Measurements from ENCODE around the gene MAN1A1.

The MAN1A1 gene

DNA sequence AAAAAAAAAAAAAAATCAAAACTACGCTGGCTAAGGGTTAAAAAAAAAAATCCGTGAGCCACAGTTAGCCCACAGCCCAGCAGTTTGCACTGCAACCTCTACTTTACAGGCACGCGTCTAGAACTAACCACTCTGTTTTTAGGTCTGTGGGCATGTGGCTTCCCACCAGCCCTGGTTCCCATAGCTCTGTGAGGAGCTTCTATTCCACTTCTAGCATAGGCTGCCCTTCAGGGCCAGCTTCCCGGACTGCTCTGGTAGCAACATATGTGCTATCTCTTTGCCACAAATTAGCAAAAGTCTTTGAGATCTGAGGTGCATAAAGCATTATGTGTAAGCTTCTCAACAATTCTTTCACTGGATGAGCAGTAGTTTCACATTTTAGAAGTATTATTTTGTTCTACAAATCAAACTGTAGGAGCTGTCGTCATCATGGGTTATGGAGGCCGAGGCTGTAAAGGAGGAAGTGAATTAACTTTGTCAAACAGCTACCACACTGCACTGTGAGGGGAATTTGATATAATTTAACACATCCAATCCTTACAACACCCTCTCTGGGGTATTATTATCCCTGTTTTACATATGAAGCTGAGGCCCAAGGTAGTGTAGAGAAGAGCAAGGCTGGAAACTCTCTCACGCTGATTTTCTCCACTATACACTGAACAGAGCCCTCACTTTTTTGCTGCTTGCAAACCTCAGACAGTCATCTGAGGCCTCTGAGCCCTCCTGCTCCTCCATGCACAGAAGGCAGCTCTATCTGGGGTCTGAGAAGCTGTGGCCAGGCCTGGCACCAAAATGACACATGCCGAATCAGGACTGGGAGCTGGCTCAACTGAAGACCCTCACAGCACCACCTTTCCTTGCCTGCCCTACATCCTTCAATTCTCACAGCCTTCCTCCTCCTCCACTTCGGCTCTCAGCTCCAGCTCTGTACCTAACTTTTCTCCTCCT, 35.4 kb downstream of the MAN1A1 start:
- peak overlapping the region; percentile 34 for H3K4me3 ChIP-seq (ENCODE audit: low read depth, low read length)
- no peak for TF ChIP-seq CTCF (IDR thresholded peaks at IDR 0.05; ENCODE audit: low read depth, low read length, missing control alignments)
- DNase-seq (ENCODE audit: low read depth): peak; percentile 24

GRCh38 chr6:119312875-119313338, 36.7 kb downstream of the MAN1A1 start:
- DNase-seq (ENCODE audit: low read depth): peak; percentile 29
- no peak overlapping the region; the same call in 1 of the 2 replicates for H3K4me3 ChIP-seq (ENCODE audit: low read depth, low read length)
- no peak for TF ChIP-seq CTCF (IDR thresholded peaks at IDR 0.05; ENCODE audit: low read depth, low read length, missing control alignments)

GRCh38 chr6:119312441-119312840, 37.1 kb downstream of the MAN1A1 start:
- H3K4me3 ChIP-seq (ENCODE audit: low read depth, low read length): no peak overlapping the region
- no peak for TF ChIP-seq CTCF (IDR thresholded peaks at IDR 0.05; ENCODE audit: low read depth, low read length, missing control alignments)

DNA sequence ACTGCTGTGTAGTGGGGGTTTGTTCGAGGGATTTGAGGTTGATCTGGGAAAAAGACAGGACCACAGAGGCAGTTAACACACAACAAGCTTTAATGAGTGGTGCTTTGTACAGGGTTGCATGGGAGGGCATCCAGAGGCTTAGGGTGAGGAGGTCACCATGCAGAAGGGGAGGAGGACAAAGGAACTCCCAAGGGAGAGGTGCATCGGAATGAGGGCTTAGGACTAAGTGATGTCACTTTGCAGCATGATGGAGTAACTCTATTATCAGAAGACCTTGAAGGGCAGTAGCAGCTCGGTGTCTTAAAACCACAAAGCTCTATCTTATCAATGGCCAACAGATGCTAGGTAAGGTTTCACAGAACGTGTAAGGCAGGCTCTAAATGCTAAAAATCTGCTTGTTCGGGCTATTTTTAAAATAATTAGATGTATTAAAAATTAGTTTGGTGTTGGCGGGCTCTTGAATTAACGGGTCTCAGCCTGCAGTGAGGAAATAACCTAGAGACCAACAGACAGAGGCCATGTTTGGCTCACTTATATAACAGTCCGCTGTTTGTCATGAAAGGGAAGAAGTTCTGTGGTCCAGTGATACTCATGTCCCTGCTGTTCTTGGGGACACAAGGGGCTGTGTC, 37.9 kb downstream of the MAN1A1 start:
- DNase-seq (ENCODE audit: low read depth): no peak
- no peak for TF ChIP-seq CTCF (IDR thresholded peaks at IDR 0.05; ENCODE audit: low read depth, low read length, missing control alignments)

More at GRCh38 chr6:119312441-119312840, 37.1 kb downstream of the MAN1A1 start:
- DNase-seq (ENCODE audit: low read depth): no peak

GRCh38 chr6:119310486-119311036, 39.0 kb downstream of the MAN1A1 start:
- no peak for DNase-seq (ENCODE audit: low read depth)
- TF ChIP-seq CTCF (IDR thresholded peaks at IDR 0.05; ENCODE audit: low read depth, low read length, missing control alignments): no peak
- H3K4me3 ChIP-seq (ENCODE audit: low read depth, low read length): no peak overlapping the region

More for the DNA sequence above, 37.9 kb downstream of the MAN1A1 start:
- H3K4me3 ChIP-seq (ENCODE audit: low read depth, low read length): no peak overlapping the region

GRCh38 chr6:119308991-119309657, 40.4 kb downstream of the MAN1A1 start:
- no peak for TF ChIP-seq CTCF (IDR thresholded peaks at IDR 0.05; ENCODE audit: low read depth, low read length, missing control alignments)
- H3K4me3 ChIP-seq (ENCODE audit: low read depth, low read length): no peak overlapping the region
- DNase-seq (ENCODE audit: low read depth): no peak

All from GM12864 (cell line).